GM19397 (cell line): ENCODE data around the gene MAGOHB.
"Not testable (repeated sequence)": the region's sequence is repeated elsewhere in the genome, so short reads cannot be mapped to it uniquely, and the experiment has no call there.

Source experiments
- ATAC-seq: cut with Tn5 transposase; IDR thresholded peaks from one replicate; pipeline ENCODE4 v1.9.1; 2021; ENCODE audit warnings: mild to moderate bottlenecking, moderate library complexity; ENCODE audit not compliant: unreplicated experiment

The MAGOHB gene

DNA sequence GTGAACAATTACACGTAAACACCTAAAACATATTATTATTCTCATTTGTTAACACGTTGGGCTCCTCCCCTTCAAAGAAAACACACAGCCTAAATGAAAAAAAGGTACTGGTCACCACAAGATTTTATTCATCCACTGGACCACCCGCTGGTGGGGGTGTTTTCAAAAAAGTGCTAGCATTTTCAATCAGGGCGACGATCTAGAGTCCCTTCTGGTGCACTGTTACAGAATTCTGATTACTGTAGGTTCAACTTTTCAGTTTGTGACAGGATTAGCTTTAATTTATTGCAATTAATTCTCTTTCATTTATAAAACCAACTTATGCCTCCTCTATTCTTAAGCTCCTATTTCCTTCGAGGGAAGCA, 443 bp downstream of the MAGOHB start:
- peak; percentile 11 for ATAC-seq

DNA sequence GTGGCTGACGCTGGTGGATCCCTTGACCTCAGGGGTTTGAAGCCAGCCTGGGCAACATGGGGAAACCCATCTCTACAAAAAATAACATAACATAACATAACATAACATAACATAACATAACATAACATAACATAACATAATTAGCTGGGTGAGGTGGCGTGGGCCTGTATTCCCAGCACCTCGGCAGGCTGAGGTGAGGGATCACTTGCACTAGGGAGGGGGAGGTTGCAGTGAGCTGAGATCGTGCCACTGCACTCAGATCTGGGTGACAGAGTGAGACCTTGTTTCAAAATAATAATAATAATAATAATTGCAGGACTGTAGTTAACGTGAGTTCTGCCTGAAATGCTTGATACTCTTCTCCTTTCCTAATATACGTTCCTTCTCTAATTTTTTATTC, 1.3 kb downstream of the MAGOHB start:
- ATAC-seq: no peak

DNA sequence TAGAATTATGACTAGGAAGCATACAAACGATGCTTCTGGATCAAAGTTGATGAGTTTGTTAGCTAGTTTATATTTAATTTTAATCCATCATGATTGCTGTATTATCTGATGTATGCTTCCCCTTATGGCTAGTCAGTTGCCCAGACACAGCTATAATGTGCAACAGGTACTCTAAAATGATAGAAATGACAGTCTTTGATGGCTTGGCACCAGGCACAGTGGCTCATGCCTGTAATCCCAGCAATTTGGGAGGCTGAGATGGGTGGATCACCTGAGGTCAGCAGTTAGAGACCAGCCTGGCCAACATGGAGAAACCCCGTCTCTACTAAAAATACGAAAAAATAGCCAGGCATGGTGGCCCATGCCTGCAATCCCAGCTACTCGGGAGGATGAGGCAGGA, 2.2 kb downstream of the MAGOHB start:
- ATAC-seq: not testable (repeated sequence)

DNA sequence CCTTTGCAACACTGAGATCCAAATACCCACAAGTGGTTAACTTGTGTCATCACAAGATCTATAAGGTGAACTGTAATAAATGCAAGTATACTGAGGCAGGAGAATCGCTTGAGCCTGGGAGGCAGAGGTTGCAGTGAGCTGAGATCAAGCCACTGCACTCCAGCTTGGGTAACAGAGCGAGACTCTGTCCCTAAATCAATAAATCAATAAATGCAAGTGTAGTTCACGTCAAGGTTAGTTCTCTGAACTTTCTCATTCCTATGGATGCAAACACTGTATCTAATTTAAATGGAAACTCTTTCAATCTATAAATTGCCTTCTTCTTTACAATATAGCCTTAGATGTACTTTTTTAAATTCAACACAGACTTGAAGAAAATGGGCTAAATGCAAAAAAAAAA, 3.2 kb downstream of the MAGOHB start:
- ATAC-seq: no peak

DNA sequence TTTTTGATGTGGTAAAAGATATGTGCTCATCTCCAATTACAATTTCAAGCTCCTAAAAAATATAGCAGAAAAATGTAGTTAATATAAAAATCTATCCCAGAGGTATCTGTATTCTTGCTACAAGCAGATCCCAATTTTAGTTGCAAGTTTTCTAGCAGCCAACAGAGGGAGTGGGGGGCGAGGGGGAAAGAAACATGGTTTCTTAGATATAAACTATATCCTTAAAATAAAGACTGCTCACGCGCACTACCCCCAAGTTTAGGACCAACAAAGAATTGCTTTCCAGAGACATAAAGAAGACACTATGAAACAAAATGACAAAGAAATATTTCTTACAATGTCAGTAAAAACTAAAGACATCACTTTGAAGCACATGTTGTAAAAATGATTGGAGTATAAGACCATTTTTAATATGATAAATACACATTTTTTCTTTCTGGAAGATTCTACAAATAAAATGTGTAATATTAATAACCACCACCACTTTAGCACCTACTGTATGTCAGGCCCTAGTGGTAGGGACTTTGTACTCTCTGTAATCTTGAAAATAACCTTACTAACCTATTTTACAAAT, 5.4 kb downstream of the MAGOHB start:
- no peak for ATAC-seq

DNA sequence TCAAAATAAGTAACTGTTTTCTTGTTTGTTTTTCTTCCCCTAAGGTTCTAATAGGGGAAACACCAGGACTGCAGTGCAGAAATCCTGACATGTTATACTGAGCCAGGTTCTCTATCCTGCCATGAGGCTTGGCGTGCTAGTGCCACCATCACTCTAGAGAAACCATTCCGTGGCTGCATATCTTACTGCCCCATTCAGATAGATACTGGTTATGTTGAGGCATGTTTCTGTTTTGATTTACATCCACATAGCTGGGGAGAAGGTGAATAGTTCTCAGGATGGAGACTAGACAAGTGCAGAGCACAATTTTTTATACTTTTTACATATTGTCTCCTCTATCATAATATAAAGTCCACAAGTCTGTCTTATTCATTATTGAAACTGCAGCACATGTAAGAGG, 11.5 kb downstream of the MAGOHB start:
- ATAC-seq: no peak

DNA sequence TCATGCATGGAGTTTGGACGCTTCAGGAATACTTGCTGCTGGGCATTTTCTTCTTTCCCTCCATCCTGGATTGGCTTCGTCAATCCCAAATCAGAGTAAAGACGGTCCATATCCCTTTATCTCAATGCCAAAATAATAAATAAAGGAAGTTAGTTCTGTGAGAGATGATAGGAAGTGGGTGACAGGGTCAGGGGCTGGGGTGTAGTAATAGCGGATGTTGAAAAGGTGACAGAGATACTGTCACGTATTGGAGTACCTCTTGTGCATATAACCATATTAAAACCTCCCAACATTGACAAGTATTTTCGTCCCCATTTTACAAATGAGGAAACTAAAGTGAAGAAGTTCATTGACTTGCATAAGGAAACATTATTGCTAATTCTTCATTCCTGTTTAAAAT, 12.4 kb downstream of the MAGOHB start:
- no peak for ATAC-seq

DNA sequence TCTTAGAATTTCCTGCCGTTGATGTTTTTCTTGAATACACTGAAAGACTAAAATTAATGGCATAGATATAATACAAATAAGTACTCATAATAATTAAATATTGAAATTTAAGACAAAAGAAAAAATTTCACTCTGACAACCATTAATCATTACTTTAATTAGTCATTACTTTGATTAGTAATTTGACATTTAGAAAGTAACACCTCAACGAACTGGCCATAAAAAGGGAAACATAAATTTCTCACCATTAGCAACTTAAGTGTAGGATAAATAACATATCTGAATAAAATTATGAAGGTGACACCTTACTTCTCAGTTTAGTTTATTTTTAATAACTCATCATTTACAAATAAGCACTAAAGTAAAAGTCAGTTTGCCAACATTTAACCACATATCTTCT, 17.5 kb downstream of the MAGOHB start:
- no peak for ATAC-seq

DNA sequence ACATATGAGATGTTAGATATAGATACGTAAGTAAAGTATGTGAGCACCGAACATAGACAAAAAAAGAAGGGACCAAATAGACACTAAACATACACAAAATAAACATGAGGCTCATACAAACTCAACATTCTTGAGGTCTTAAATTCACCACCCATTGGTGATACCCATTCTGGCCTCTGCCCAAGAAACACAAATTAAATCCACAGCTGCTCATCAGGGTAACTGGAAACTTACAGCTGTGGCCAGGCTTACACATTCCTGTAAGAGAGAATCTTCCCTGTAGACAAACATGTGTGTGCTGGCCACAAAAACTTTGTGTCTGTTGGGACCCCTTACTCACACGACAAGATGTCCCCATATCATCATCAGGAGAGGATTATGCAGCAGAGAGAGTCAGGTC, 22.4 kb downstream of the MAGOHB start:
- ATAC-seq: no peak

DNA sequence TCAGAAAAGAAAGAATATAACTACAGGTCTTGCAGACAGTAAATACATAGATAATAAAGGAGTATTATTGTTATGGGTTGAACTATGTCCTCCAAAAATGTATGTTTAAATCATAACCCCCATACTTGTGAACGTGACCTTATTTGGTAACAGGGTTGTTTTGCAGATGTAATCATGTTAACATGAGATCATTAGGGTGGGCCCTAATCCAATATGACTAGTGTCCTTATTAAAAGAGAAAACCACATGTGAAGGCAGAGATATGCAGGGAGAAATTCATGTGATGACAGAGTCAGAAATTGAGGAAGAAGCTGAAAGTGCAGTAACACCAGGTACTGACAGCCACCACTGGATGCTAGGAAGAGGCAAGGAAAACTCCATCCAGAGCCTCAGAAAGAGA, 29.0 kb downstream of the MAGOHB start:
- no peak for ATAC-seq

DNA sequence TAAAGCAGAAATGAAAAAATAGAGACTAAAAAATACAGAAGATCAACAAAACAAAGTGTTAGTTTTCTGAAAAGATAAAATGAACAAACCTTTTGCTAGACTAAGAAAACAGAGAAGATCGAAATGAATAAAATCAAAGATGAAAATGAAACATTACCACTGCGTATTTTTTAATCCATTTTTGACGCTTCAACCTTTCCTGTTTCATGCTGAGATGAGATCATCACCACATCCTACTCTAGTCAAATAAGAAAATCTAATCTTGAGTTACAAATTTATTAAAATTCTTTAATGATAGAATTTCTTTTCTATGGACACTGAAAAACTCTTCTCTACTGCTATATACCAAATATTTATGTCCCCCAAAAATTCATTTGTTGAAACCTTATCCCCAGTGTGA, 30.7 kb downstream of the MAGOHB start:
- ATAC-seq: no peak

DNA sequence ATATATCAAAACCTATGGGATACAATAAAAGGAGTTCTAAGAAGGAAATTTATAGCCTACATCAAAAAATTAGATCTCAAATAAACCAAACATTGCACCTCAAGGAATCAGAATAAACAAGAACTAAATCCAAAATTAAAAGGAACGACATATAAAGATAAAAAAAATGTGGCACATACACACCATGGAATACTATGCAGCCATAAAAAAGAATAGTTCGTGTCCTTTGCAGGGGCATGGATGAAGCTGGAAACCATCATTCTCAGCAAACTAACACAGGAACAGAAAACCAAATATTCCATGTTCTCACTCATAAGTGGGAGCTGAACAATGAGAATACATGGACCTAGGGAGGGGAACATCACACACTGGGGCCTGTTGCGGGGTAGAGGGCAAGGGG, 31.3 kb downstream of the MAGOHB start:
- not testable (repeated sequence) for ATAC-seq

DNA sequence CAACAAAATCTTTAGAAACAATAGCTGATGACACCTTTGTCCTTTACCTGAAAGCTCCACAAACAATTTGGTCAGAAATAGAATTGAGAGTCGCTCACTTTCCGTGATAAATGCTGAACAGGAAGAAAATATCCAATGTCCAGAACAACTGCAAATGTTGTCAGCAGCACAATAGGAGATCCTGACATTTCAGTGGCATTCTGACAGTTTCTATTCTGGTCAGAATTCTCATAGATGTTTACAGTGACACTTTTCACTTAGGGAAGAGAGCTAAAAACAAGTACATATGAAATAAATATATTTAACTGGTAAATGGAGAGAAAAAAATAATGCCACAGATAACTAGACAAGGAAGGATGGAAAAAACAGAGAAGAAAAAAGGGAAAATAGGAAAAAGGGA, 39.1 kb downstream of the MAGOHB start:
- no peak for ATAC-seq

DNA sequence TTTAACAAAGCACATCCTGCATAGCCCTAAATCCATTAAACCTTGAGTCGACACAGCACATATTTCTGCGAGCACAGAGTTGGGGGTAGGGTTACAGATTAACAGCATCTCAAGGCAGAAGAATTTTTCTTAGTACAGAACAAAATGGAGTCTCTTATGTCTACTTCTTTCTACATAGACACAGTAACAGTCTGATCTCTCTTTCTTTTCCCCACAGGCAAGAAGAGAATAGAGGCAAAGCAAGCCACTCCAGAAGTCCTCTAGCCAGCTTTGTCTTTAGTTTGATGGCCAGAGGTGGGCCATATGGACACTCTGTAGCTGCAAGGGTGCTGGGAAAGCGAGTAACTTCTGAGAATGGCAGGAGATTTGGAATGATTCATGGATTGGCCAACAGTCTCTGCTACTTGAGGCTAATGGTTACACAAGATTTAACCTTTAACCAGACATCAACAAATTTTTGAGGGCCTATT, 41.4 kb downstream of the MAGOHB start:
- ATAC-seq: not testable (repeated sequence)

DNA sequence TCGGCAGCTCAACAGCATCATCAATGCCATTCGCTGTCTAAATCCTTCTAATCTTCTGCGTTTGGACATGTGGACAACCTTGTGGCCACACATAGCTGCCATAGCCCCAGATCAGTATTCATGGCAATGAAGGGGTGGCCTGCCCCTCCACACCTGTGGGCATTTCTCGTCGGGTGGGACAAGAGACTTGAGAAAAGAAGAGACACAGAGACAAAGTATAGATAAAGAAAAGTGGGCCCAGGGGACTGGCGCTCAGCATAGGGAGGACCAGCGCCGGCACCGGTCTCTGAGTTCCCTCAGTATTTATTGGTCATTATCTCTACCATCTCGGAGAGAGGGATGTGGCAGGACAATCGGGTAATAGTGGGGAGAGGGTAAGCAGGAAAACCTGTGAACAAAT, 42.3 kb downstream of the MAGOHB start:
- no peak for ATAC-seq

DNA sequence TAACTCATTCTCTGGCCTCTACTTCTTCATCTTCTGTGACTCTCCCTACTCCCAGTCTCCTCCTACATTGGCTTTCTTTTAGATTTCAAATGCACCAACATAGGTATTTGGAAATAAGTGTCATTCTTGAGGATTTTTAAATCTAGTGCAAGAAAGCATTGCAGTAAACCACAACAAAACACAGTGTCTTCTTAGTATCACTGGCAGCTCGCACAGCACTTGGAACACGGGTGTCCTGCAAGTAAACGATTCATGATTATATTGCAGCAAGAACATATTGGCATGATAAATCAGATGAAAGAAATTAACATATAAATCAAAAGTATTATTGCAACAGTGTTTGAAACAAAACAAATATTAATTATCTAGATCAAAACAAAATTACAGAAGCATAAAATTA, 45.6 kb downstream of the MAGOHB start:
- ATAC-seq: no peak

DNA sequence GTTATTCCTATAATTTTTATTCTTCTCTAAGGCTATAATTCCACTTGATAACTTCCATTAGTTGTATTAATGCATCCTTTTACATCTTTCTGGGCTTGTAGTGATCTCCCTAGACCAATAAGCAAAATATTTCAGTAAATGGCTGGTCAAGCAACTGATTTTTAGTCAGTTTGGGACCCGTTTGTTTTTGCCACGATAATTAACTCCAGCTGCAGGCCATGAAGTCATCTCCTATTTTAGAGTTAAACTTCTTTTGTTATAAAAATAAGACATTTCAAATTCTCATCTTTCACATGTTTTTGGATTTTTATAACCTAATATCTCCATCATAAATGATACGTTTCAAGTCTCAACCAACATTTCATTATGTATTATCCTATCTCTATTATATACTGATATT, 49.4 kb downstream of the MAGOHB start:
- no peak for ATAC-seq

DNA sequence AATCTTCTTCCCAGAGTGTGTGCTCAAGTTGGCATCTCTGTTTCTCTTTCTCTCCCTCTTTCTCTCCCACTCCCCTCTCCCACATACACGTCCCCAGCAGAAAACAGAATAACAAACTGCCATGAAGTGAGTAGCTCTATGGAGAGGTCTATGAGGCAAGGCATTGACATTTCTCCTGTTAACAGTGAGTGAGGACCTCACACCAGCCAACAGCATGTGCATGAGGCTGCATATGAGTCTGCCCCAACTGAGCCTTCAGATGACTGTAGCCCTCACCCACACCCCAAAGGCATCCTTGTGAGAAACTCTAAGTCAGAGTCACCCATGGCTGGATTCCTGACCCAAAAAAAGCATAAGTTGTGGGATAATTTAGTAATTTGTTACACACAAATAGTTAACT, 50.4 kb downstream of the MAGOHB start:
- no peak for ATAC-seq

DNA sequence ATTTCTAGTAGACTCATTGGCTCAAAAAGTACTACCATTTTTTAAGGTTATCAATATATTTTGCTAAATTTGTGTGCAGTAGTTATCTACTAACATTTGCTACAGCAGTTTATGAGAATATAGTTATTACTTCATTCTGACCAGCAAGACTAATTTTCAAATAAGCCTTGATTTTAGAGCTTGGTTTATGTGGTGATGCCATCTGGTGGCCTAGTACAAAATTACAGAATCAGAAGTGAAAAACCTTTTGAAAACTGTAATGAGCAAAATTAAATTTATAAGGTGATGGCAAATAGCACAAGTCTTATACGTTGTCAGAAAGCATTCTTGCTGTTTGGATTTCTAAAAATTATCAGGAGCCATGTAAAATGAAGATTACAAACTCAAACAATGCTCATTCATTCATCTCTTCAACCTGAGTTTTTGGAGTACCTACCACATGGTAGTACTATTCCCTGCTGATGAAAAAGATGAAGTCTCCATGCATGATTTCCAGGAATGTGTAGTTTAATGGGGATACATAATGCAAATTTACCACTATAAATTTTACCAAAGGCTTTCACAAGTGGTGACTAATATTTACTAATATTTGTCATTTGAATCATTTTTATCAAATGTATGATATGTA, 51.0 kb downstream of the MAGOHB start:
- ATAC-seq: no peak

DNA sequence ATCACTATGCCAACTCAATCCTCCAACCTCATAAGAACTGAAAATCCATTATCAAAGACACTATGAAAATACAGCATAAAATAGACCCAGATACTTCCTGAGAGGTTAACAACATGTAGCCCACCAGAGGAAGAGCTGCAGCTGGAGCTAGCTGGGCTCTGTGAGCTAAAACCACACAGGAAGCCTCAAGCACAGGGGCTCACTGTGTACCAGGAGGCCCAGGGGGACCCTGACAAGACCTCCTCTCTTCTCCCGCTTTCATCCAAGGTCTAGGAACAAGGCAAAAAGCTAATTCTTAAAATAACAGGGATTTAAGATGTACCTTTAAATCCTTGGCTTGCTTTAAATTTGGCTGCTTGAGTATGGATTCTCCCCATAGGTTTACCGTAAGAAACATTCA, 54.2 kb downstream of the MAGOHB start:
- ATAC-seq: no peak

DNA sequence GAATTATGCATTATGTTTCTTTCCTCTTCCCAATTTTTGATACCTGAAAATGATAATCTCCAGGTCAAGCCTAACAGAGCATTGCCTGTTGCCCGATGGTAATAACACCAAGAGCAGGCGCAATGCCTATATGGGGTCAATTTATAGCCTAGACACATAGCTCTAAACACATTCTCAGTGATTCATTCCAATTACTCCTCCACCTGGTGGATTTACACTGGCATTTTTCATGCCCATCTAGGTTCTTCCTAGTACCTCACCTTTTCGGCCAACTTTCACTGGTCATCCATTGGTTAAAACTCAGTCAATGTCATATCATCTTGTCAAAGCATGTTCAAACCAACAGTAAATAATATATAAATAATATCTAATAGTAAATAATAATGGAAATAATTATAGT, 54.6 kb downstream of the MAGOHB start:
- no peak for ATAC-seq

DNA sequence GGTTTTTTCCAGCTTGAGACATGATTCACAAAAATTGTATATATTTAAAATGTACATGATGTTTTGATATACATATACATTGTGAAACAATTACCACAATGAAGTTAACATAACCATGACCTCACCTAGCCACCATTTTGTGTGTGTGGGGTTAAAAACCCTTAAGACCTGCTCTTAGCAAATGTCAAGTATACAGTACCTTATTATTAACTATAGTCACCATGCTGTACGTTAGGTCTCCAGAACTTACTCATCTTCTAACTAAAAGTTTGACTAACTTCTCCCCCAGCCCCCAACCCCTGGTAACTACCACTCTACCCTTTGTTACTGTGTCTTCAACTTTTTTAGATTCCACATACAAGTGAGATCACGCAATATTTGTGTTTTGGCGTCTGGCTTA, 55.1 kb downstream of the MAGOHB start:
- ATAC-seq: no peak

DNA sequence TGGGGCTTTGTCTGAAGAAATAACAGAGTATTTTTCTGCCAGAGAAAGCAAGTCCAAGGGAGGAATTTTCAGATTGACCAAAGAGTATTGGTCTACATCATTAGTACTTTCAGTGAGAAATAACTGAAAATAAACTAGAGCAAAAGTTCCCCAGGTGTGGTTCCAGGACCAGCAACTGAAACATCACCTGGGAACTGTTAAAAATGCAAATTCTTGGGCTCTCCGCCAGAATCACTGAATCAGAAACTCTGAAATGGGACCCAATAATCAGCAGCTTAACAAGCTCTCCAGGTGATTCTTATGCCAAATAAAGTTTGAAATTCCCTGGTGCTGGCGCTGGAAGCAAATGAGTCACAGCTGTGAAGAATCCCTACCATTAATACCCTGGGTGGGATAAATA, 55.6 kb downstream of the MAGOHB start:
- ATAC-seq: no peak
